RWPE2 (cell line): Measurements from ENCODE around the gene S100Z.
"Not testable (repeated sequence)": the region's sequence is repeated elsewhere in the genome, so short reads cannot be mapped to it uniquely, and the experiment has no call there.

Experiments
- ATAC-seq: fragments of 200-7000 bp; cut with Tn5 transposase; 3 replicates; pipeline ENCODE4 v1.9.1; 2021; ENCODE audit warnings: low read depth
- DNase-seq: peaks from one replicate; pipeline ENCODE4 v3.0.0-alpha.2; 2020; ENCODE audit warnings: low spot score
- H3K27ac ChIP-seq: fragments of 450-650 bp; 2 replicates; pipeline ENCODE4 v1.5.1; 2017; ENCODE audit warnings: mild to moderate bottlenecking; ENCODE audit not compliant: poor library complexity, severe bottlenecking
- H3K27me3 ChIP-seq: fragments of 250-450 bp; sonication (Bioruptor Pico); 2 replicates; pipeline ENCODE4 v1.5.1; 2021; ENCODE audit warnings: mild to moderate bottlenecking, moderate library complexity; ENCODE audit not compliant: insufficient read depth, poor library complexity, severe bottlenecking
- H3K36me3 ChIP-seq: fragments of 250-450 bp; sonication (Bioruptor Pico); 2 replicates; pipeline ENCODE4 v1.5.1; 2020; ENCODE audit warnings: low read depth, mild to moderate bottlenecking, moderate library complexity
- H3K4me1 ChIP-seq: fragments of 250-450 bp; sonication (Bioruptor Pico); 2 replicates; pipeline ENCODE4 v1.5.1; 2021; ENCODE audit warnings: mild to moderate bottlenecking, moderate library complexity; ENCODE audit not compliant: insufficient read depth, poor library complexity, severe bottlenecking
- H3K4me3 ChIP-seq: fragments of 250-450 bp; sonication (Bioruptor Pico); 2 replicates; pipeline ENCODE4 v1.5.1; 2021; ENCODE audit warnings: mild to moderate bottlenecking, moderate library complexity; ENCODE audit not compliant: severe bottlenecking
- H3K9me3 ChIP-seq: fragments of 250-450 bp; sonication (Bioruptor Pico); 2 replicates; pipeline ENCODE4 v1.5.1; 2021; ENCODE audit warnings: mild to moderate bottlenecking, moderate library complexity; ENCODE audit not compliant: severe bottlenecking
- TF ChIP-seq, protein P1 (sequence below): fragments of 450-650 bp; IDR thresholded peaks from one replicate; pipeline ENCODE4 v1.5.1; 2017; ENCODE audit warnings: mild to moderate bottlenecking, moderate library complexity; ENCODE audit not compliant: poor library complexity, severe bottlenecking

S100Z gene

DNA sequence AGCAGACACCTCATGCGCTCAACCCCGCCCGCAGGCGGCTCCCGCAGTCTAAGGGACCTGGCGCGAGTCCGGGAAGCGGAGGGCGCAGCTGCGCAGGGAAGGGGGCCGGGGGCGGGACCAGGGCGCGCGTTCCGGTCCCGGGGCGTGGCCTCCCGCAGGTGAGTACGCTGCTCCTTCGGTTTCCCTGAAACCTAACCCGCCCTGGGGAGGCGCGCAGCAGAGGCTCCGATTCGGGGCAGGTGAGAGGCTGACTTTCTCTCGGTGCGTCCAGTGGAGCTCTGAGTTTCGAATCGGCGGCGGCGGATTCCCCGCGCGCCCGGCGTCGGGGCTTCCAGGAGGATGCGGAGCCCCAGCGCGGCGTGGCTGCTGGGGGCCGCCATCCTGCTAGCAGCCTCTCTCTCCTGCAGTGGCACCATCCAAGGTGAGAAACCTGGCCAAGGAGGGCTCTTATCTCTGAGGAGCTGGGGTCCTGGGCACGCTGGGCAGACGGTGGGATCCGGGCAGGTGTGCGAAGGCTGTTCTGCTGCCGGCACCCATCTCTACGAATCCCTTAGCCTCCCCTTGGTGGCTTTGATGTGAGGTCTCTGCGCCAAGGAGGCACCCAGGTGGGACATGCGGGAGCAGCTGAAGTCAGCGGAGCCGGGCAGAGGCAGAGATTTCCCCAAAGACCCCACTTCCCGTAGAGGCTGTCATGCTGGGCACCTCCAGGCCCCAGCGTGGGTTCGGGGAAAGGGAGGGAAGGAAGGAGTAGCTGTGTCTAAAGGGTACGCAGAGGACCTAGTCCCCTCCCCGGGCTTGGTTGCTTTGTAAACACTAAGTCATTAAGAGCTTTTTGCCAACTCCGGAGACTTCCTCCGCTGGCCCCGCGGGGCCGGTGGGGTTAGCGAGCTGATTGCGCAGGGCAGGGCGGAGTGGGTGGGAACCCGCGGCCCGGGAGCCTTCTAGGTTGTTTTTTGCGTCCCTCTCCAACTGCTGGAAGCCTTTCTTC is 30.7 kb upstream of the S100Z start, which contains the start of gene F2RL1:
TSS of gene F2RL1 (plus strand) at position 187 of the 988 bp plus-strand sequence. CDS start at position 340, 153 bp downstream.
- peaks cover 3% of the 10 kb centered on the region; the same call in 1 of the 2 replicates for H3K36me3 ChIP-seq
- DNase-seq (peak; percentile 98), ATAC-seq (peak; percentile 81)
- peaks cover 35% of the 10 kb centered on the region for H3K4me1 ChIP-seq
- H3K4me3 ChIP-seq: peak within 1 kb of the TSS; percentile 84
- peak within 1 kb of the TSS; percentile 81 for H3K27ac ChIP-seq
- H3K27me3 ChIP-seq: no peaks in the 10 kb centered on the region
- TF ChIP-seq, protein P1, sequence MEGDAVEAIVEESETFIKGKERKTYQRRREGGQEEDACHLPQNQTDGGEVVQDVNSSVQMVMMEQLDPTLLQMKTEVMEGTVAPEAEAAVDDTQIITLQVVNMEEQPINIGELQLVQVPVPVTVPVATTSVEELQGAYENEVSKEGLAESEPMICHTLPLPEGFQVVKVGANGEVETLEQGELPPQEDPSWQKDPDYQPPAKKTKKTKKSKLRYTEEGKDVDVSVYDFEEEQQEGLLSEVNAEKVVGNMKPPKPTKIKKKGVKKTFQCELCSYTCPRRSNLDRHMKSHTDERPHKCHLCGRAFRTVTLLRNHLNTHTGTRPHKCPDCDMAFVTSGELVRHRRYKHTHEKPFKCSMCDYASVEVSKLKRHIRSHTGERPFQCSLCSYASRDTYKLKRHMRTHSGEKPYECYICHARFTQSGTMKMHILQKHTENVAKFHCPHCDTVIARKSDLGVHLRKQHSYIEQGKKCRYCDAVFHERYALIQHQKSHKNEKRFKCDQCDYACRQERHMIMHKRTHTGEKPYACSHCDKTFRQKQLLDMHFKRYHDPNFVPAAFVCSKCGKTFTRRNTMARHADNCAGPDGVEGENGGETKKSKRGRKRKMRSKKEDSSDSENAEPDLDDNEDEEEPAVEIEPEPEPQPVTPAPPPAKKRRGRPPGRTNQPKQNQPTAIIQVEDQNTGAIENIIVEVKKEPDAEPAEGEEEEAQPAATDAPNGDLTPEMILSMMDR: no peak
- no peaks in the 10 kb centered on the region for H3K9me3 ChIP-seq

DNA sequence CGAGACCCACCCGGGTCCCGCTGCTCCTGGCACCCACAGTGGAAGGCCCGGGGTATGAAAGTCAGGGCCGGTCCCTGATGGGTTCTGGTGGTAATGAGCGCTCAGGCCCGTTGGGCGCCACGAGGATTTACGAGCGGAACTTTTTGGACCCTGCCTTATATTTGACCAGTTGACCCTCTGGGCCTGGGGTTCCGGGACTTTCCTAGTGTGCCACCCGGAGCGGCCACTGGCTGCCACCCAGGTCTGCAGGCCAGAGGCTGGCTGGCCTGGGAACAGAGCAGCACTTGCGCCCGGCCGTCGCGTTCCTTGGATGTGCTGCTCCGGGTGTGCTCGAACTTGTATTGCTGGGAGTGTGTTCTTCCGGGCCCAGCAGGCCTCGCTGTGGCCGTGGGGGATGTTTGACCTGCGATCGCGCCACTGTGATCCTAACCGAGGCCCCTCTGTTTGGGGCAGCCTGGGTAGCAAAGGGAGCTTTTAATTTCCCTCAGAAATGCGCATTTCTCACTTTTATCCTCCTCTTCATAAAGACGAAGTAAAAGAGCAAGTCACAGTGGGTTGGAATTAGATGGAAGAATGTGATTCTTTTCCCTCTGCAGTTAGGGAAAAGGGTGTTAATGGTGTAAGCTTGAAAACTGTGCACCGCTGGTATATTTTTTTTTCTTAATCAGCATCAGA is 29.8 kb upstream of the S100Z start:
- Histone ChIP-seq H3K9me3 (no peaks in the 10 kb centered on the region), H3K27me3 (no peaks in the 10 kb centered on the region), H3K36me3 (peaks cover 10% of the 10 kb centered on the region), H3K27ac (peak overlapping the region; percentile 81), H3K4me3 (peak overlapping the region; percentile 84), H3K4me1 (peaks cover 29% of the 10 kb centered on the region)
- ATAC-seq (no peak), DNase-seq (no peak)
- TF ChIP-seq, protein P1: no peak

GRCh38 chr5:76820526-76820890 is 29.3 kb upstream of the S100Z start:
- H3K4me1 ChIP-seq: peaks cover 30% of the 10 kb centered on the region
- no peaks in the 10 kb centered on the region for H3K9me3 ChIP-seq
- peak overlapping the region; percentile 81 for H3K27ac ChIP-seq
- peak overlapping the region; percentile 84 for H3K4me3 ChIP-seq
- no peaks in the 10 kb centered on the region for H3K27me3 ChIP-seq
- DNase-seq: no peak
- TF ChIP-seq, protein P1: no peak
- ATAC-seq: no peak
- peaks cover 10% of the 10 kb centered on the region for H3K36me3 ChIP-seq

DNA sequence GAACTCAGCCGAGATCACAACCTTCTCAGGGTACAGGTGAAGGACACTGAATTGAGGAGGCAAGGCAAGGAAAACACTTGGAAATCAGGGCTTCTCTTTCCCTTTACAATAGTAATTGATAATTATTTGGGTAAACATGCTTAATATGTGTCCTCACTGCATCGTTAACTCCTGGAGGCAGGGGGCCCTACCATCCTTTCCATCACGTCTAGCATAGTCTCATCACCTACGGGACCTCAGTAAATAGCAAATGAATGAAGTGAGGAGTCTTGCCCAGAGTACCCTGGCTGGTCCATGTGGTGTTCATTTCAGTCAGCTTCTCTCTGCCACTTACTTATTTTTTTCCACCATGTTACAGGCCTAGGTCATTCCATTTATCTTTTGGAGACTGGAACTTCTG is 28.7 kb upstream of the S100Z start:
- Histone ChIP-seq H3K27ac (peak overlapping the region; percentile 81), H3K27me3 (no peaks in the 10 kb centered on the region), H3K36me3 (peaks cover 12% of the 10 kb centered on the region), H3K9me3 (no peaks in the 10 kb centered on the region), H3K4me3 (peak overlapping the region; percentile 84), H3K4me1 (peaks cover 35% of the 10 kb centered on the region)
- TF ChIP-seq, protein P1: no peak
- no peak for DNase-seq
- ATAC-seq: no peak

DNA sequence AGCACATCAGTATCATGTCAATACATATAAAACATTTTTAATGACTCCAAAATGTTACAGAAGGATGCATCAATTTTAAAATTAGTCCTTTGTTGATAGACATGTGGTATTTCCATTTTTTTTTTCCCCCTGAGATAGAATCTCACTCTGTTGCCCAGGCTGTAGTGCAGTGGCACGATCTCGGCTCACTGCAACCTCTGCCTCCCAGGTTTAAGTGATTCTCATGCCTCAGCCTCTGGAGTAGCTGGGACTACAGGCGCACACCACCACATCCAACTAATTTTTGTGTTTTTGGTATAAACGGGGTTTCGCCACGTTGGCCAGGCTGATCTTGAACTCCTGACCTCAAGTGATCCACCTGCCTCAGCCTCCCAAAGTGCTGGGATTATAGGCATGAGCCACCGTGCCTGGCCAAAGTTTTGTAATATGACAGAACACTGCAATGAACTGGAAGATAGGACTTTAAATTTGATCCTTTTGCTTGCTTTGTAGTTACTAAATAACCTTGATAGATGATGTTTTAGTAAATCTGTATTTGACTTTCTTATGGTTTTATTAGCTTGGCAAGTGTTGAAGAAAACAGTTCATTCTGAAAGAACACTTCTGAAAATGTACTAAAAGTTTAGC is 27.6 kb upstream of the S100Z start:
- not testable (repeated sequence) for DNase-seq, H3K9me3 ChIP-seq, H3K4me3 ChIP-seq, H3K27me3 ChIP-seq, ATAC-seq
- peaks cover 13% of the 10 kb centered on the region for H3K36me3 ChIP-seq
- peak overlapping the region; percentile 31 for H3K27ac ChIP-seq
- peaks cover 34% of the 10 kb centered on the region for H3K4me1 ChIP-seq

GRCh38 chr5:76826416-76826815 is 23.4 kb upstream of the S100Z start:
- not testable (repeated sequence) for H3K4me3 ChIP-seq, H3K27me3 ChIP-seq, H3K9me3 ChIP-seq, DNase-seq, ATAC-seq
- H3K4me1 ChIP-seq: peaks cover 21% of the 10 kb centered on the region
- peaks cover 25% of the 10 kb centered on the region for H3K36me3 ChIP-seq
- H3K27ac ChIP-seq: peak overlapping the region; percentile 29
